CD14-positive monocyte (primary cell): ENCODE data around the gene ALG14. TPM values are rescaled to one million over a fixed set of nuclear protein-coding genes. Genes with fewer than 3 reads are reported as not detected.

Source experiments
- DNase-seq, 3 donors: peaks; one replicate each; pipeline ENCODE4 v3.0.0-alpha.2; 2011 to 2022
- H2AFZ ChIP-seq: 2 replicates; pipeline ENCODE4 v1.6.0; 2012; ENCODE audit warnings: mild to moderate bottlenecking, low read depth, low read length, inconsistent platforms; ENCODE audit not compliant: insufficient read depth, poor library complexity, severe bottlenecking
- H3K27ac ChIP-seq, 2 donors: 1 replicate in 1 of 2; 2 replicates in 1 of 2; pipeline ENCODE4 v1.5.1; 2012 to 2013; ENCODE audit warnings: low read length in 2 of 2, control low read depth in 1 of 2, inconsistent platforms in 1 of 2, low read depth in 1 of 2, mild to moderate bottlenecking in 1 of 2
- H3K27me3 ChIP-seq, 2 donors: one replicate each; pipeline versions ENCODE4 v1.6.0 to v1.6.1; 2011 to 2013; ENCODE audit warnings: low read length in 2 of 2; ENCODE audit not compliant: control insufficient read depth in 2 of 2, insufficient read depth in 2 of 2
- H3K36me3 ChIP-seq, 2 donors: replicated peaks in 1 of 2; 1 replicate in 1 of 2; 2 replicates in 1 of 2; pipeline versions ENCODE4 v1.5.1 to v1.6.1; 2012 to 2013; ENCODE audit warnings: low read length in 2 of 2, control low read depth in 1 of 2, inconsistent platforms in 1 of 2, mild to moderate bottlenecking in 1 of 2; ENCODE audit not compliant: insufficient read depth in 2 of 2, control insufficient read depth in 1 of 2
- H3K4me1 ChIP-seq, 2 donors: 1 replicate in 1 of 2; 2 replicates in 1 of 2; pipeline versions ENCODE4 v1.5.1 to v1.6.1; 2012 to 2013; ENCODE audit warnings: low read length in 2 of 2, control low read depth in 1 of 2, inconsistent platforms in 1 of 2, mild to moderate bottlenecking in 1 of 2, moderate library complexity in 1 of 2; ENCODE audit not compliant: insufficient read depth in 2 of 2, control insufficient read depth in 1 of 2
- H3K4me2 ChIP-seq: replicated peaks from 2 replicates; pipeline ENCODE3; 2012; ENCODE audit warnings: low read length, moderate library complexity, mild to moderate bottlenecking; ENCODE audit not compliant: poor library complexity, severe bottlenecking; ENCODE audit errors: extremely low read depth
- H3K4me3 ChIP-seq, 3 experiments: fragments of 200-600 bp in 1 of 3; sonication (generic) in 1 of 3; replicated peaks in 1 of 3; 1 replicate in 2 of 3; 2 replicates in 1 of 3; pipeline ENCODE4 v1.5.1; 2011 to 2013; ENCODE audit warnings: low read length in 3 of 3, mild to moderate bottlenecking in 3 of 3, control low read depth in 2 of 3, low read depth in 2 of 3, inconsistent platforms in 1 of 3, moderate library complexity in 1 of 3
- H3K79me2 ChIP-seq: 2 replicates; pipeline ENCODE4 v1.6.0; 2012; ENCODE audit warnings: mild to moderate bottlenecking, control low read depth, inconsistent platforms, low read length, moderate library complexity; ENCODE audit not compliant: insufficient read depth
- H3K9ac ChIP-seq: 2 replicates; pipeline ENCODE4 v1.6.0; 2017; ENCODE audit warnings: low read length, mild to moderate bottlenecking; ENCODE audit not compliant: insufficient read depth, poor library complexity, severe bottlenecking
- H3K9me3 ChIP-seq, 2 donors: replicated peaks in 1 of 2; 1 replicate in 1 of 2; 2 replicates in 1 of 2; pipeline versions ENCODE4 v1.5.1 to v1.6.1; 2012 to 2013; ENCODE audit warnings: low read length in 2 of 2, control low read depth in 1 of 2; ENCODE audit not compliant: control insufficient read depth in 1 of 2, insufficient read depth in 1 of 2
- H4K20me1 ChIP-seq: 2 replicates; pipeline ENCODE4 v1.6.0; 2012; ENCODE audit warnings: mild to moderate bottlenecking, low read length, control low read depth, moderate library complexity; ENCODE audit not compliant: insufficient read depth
- H3K27ac Mint-ChIP-seq, 7 donors: one replicate each; pipeline ENCODE4 v1.8.0; 2020; ENCODE audit warnings: mild to moderate bottlenecking in 7 of 7, mixed read lengths in 7 of 7, moderate library complexity in 6 of 7, inconsistent platforms in 2 of 7
- H3K27me3 Mint-ChIP-seq, 3 donors: one replicate each; pipeline ENCODE4 v1.8.0; 2021 to 2022; ENCODE audit warnings: low read depth in 3 of 3, mild to moderate bottlenecking in 3 of 3, mixed read lengths in 3 of 3, moderate library complexity in 3 of 3, inconsistent platforms in 1 of 3
- H3K36me3 Mint-ChIP-seq, 2 donors: one replicate each; pipeline ENCODE4 v1.8.0; 2020; ENCODE audit warnings: mixed read lengths in 2 of 2, inconsistent platforms in 1 of 2, mild to moderate bottlenecking in 1 of 2
- H3K4me1 Mint-ChIP-seq: one replicate; pipeline ENCODE4 v1.8.0; 2020; ENCODE audit warnings: mild to moderate bottlenecking, mixed read lengths
- H3K4me3 Mint-ChIP-seq, 2 donors: one replicate each; pipeline ENCODE4 v1.8.0; 2020; ENCODE audit warnings: mild to moderate bottlenecking in 2 of 2, mixed read lengths in 2 of 2, moderate library complexity in 1 of 2
- H3K9me3 Mint-ChIP-seq, 7 donors: one replicate each; pipeline ENCODE4 v1.8.0; 2020 to 2022; ENCODE audit warnings: mixed read lengths in 7 of 7, mild to moderate bottlenecking in 6 of 7, moderate library complexity in 6 of 7, inconsistent platforms in 2 of 7
- CTCF ChIP-seq: fragments of 200-600 bp; IDR thresholded peaks from one replicate; pipeline ENCODE4 v1.8.0; 2022; ENCODE audit warnings: antibody characterized with exemption, mild to moderate bottlenecking
- WGBS: methylation state at CpG from one replicate; pipeline ENCODE4 v1.1.5; 2013; ENCODE audit warnings: missing lambda C conversion rate; ENCODE audit not compliant: insufficient coverage; 5-methylcytosine and 5-hydroxymethylcytosine counted together
- intact Hi-C, 2 donors: fragments of 100-400 bp; cut with micrococcal nuclease; formaldehyde crosslinking; loops; one replicate each; pipeline versions ENCODE4 v1.15.0 to v1.15.1; 2023
- polyA plus RNA-seq, 3 donors: library from polyadenylated mRNA; depleted of rRNA in 1 of 3; unstranded in 2 of 3; stranded (reverse) in 1 of 3; fragments of 300-500 nt in 2 of 3; fragments of >200 nt in 1 of 3; fragmentation: Illumina TruSeq in 2 of 3; gene quantifications; 1 replicate in 2 of 3; 2 replicates in 1 of 3; pipeline ENCODE4 v1.2.3, GENCODE V29; 2012 to 2021

ALG14 gene
- polyA plus RNA-seq, 3 donors = 0.27 to 5.5 (median 4.4) TPM

GRCh38 chr1:95002164-95002539, 70.6 kb downstream of the ALG14 start:
- no peaks in the 10 kb centered on the region for H3K27me3 Mint-ChIP-seq
- Histone ChIP-seq H3K27me3 (no peaks in the 10 kb centered on the region), H3K4me2 (no peak overlapping the region), H4K20me1 (no peaks in the 10 kb centered on the region), H3K4me1 (no peaks in the 10 kb centered on the region), H3K79me2 (no peaks in the 10 kb centered on the region), H3K9me3 (no peaks in the 10 kb centered on the region), H3K4me3 (no peak overlapping the region), H3K36me3 (no peaks in the 10 kb centered on the region), H3K9ac (no peak overlapping the region), H2AFZ (no peak overlapping the region), H3K27ac (no peak overlapping the region)
- H3K4me1 Mint-ChIP-seq = no peaks in the 10 kb centered on the region
- no peak overlapping the region for H3K27ac Mint-ChIP-seq
- WGBS = 83% methylated on average over 5 of the region's 5 CpGs
- no peak for TF ChIP-seq CTCF
- no peak for DNase-seq
- intact Hi-C loops = loop anchor here in 1 of 2 donors (10.0 kb wide), 1 partner anchor 57 kb away; no protein-coding TSS in a partner anchor
- H3K9me3 Mint-ChIP-seq = no peaks in the 10 kb centered on the region
- peaks cover 0 to 2% of the 10 kb centered on the region in 2 donors for H3K36me3 Mint-ChIP-seq
- no peak overlapping the region for H3K4me3 Mint-ChIP-seq

- Histone ChIP-seq H2AFZ (no peak overlapping the region), H3K27me3 (no peaks in the 10 kb centered on the region), H3K9ac (no peak overlapping the region), H3K36me3 (no peaks in the 10 kb centered on the region), H3K4me1 (no peaks in the 10 kb centered on the region), H3K79me2 (no peaks in the 10 kb centered on the region), H3K4me2 (no peak overlapping the region), H3K27ac (no peak overlapping the region), H4K20me1 (no peaks in the 10 kb centered on the region), H3K4me3 (no peak overlapping the region), H3K9me3 (no peaks in the 10 kb centered on the region)
- Mint-ChIP-seq H3K4me1 (no peaks in the 10 kb centered on the region), H3K4me3 (no peak overlapping the region), H3K27me3 (no peaks in the 10 kb centered on the region), H3K36me3 (peaks cover 0 to 3% of the 10 kb centered on the region in 2 donors), H3K9me3 (no peaks in the 10 kb centered on the region), H3K27ac (no peak overlapping the region)
- intact Hi-C loops = loop anchor here in 1 of 2 donors (10.0 kb wide), 1 partner anchor 55 kb away; no protein-coding TSS in a partner anchor
- no peak for TF ChIP-seq CTCF
- 100% methylated on average over 3 of the region's 4 CpGs for WGBS
- no peak for DNase-seq
Observed at GRCh38 chr1:94999456-95000131, 73.2 kb downstream of the ALG14 start.
